ENCODE data around the gene TPH1.

TPH1 gene
- 0.52 to 1.9 (median 1.1) reads per million in 3 donors for total RNA-seq

DNA sequence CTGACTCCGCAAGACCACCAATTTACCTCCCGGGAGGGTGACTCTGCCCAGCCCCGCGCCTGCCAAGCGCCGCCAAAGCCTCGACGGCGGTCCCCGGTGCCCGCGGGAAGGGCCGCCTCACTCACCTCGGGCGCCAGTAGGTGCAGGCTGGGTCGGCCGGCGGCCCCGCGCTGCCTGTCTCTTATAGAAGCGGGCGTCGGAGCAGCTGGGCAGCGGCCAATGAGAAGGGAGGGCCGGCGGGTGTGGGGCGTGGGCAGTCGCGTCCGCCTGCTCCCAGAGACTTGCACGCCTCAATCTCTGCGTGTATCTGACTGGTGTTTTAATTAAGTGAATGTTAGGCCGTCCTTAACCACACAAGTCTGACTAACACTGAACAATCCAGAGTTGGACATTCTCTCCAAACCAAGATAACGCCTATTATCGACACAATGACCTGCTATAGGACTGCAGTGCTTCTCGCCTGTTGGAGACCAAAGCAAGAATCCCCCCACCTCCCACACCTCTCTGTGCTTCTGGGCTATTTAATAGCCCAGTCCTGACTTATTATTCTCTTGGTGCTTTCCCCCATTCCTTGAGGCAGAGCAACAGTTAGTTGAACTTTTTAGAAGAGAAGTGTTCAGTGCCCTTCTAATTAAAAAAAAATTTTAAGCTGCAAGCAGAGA lies at the start of gene TPH1:
TPH1 (minus strand) TSS at position 154 of the 662 bp plus-strand sequence. CDS start 5,507 bp downstream, outside the sequence.
- no peaks in the 10 kb centered on the region for H3K4me1 ChIP-seq (ENCODE audit: control insufficient read depth, insufficient read depth, low read length, poor library complexity, severe bottlenecking)
- no peaks in the 10 kb centered on the region for H3K9me3 ChIP-seq (ENCODE audit: control insufficient read depth, low read length)
- H3K36me3 ChIP-seq (ENCODE audit: control insufficient read depth, insufficient read depth, low read length): no peaks in the 10 kb centered on the region
- peaks cover 5% of the 10 kb centered on the region for H3K27me3 ChIP-seq (replicated peaks; ENCODE audit: control insufficient read depth, insufficient read depth, low read length, poor library complexity, severe bottlenecking)
- H3K27ac ChIP-seq (ENCODE audit: insufficient read depth, low read length, poor library complexity, severe bottlenecking): no peak within 1 kb of the TSS
- no peak within 1 kb of the TSS for H3K4me3 ChIP-seq (ENCODE audit: insufficient read depth, low read depth, low read length, poor library complexity, severe bottlenecking)
- no peak for DNase-seq

DNA sequence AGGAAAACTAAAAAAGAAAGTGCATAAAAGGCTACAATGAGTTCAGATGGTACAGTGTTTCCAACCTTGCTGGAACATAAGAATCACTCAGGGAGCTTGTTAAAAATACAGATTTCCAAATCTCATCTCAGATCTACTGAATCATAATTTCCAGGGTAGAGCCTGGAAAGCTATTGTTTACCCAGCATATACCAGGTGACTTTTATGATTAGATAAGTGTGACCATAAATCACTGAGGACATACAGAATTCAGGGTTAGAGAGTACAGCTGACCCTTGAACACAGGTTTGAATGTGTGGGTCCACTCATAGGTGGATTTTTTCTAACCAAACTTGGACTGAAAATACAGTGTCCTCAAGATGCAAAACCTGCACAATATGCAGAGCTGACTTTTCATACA lies 47.9 kb upstream of the TPH1 start:
- H3K36me3 ChIP-seq (ENCODE audit: control insufficient read depth, insufficient read depth, low read length): peaks cover 53% of the 10 kb centered on the region
- no peak overlapping the region for H3K27ac ChIP-seq (ENCODE audit: insufficient read depth, low read length, poor library complexity, severe bottlenecking)
- H3K9me3 ChIP-seq (ENCODE audit: control insufficient read depth, low read length): no peaks in the 10 kb centered on the region
- H3K4me3 ChIP-seq (ENCODE audit: insufficient read depth, low read depth, low read length, poor library complexity, severe bottlenecking): no peak overlapping the region
- no peaks in the 10 kb centered on the region for H3K4me1 ChIP-seq (ENCODE audit: control insufficient read depth, insufficient read depth, low read length, poor library complexity, severe bottlenecking)
- no peaks in the 10 kb centered on the region for H3K27me3 ChIP-seq (replicated peaks; ENCODE audit: control insufficient read depth, insufficient read depth, low read length, poor library complexity, severe bottlenecking)
- no peak for DNase-seq

DNA sequence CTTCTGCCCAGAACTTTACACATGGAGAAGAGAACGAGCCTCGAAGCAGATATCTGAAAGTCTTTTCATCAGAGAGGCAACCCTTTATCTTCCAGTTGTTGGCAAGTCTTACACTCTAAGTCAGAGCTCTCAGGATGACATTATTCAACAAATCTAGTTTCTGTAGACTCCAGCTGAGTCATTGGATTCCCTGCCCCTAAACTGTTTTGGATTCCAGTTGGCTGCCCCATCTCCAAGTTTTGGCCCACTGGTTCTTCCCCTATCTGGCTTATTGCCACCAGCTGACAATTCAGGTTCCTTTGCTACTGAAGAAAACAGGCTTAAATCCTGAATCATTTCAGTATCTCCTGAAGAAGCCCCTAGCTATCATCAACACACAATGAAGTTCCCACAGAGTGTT lies 45.7 kb upstream of the TPH1 start:
- no peak for DNase-seq
- no peak overlapping the region for H3K4me3 ChIP-seq (ENCODE audit: insufficient read depth, low read depth, low read length, poor library complexity, severe bottlenecking)
- no peaks in the 10 kb centered on the region for H3K4me1 ChIP-seq (ENCODE audit: control insufficient read depth, insufficient read depth, low read length, poor library complexity, severe bottlenecking)
- no peak overlapping the region for H3K27ac ChIP-seq (ENCODE audit: insufficient read depth, low read length, poor library complexity, severe bottlenecking)
- H3K9me3 ChIP-seq (ENCODE audit: control insufficient read depth, low read length): no peaks in the 10 kb centered on the region
- peaks cover 61% of the 10 kb centered on the region for H3K36me3 ChIP-seq (ENCODE audit: control insufficient read depth, insufficient read depth, low read length)
- H3K27me3 ChIP-seq (replicated peaks; ENCODE audit: control insufficient read depth, insufficient read depth, low read length, poor library complexity, severe bottlenecking): no peaks in the 10 kb centered on the region

DNA sequence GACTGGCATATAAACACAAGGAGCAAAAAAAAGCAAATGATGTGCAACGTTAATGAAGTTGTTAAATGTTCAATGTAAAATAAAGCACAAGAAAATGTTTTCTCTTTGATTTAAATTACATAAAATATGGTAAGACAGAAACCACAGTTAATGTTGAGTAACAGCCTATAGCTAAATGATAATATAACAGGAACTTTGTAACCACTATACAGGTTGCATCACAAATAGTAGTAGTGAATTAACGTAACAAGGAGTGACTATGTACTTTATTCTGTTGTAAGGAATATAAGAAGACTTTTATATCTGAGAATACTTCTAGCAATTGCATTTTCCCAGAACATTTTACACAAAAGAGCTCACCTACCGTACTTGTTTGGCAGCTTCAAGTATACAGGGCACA lies 42.9 kb upstream of the TPH1 start:
- no peaks in the 10 kb centered on the region for H3K9me3 ChIP-seq (ENCODE audit: control insufficient read depth, low read length)
- H3K36me3 ChIP-seq (ENCODE audit: control insufficient read depth, insufficient read depth, low read length): peaks cover 46% of the 10 kb centered on the region
- H3K4me1 ChIP-seq (ENCODE audit: control insufficient read depth, insufficient read depth, low read length, poor library complexity, severe bottlenecking): no peaks in the 10 kb centered on the region
- DNase-seq: no peak
- no peak overlapping the region for H3K27ac ChIP-seq (ENCODE audit: insufficient read depth, low read length, poor library complexity, severe bottlenecking)
- H3K4me3 ChIP-seq (ENCODE audit: insufficient read depth, low read depth, low read length, poor library complexity, severe bottlenecking): no peak overlapping the region
- H3K27me3 ChIP-seq (replicated peaks; ENCODE audit: control insufficient read depth, insufficient read depth, low read length, poor library complexity, severe bottlenecking): no peaks in the 10 kb centered on the region

DNA sequence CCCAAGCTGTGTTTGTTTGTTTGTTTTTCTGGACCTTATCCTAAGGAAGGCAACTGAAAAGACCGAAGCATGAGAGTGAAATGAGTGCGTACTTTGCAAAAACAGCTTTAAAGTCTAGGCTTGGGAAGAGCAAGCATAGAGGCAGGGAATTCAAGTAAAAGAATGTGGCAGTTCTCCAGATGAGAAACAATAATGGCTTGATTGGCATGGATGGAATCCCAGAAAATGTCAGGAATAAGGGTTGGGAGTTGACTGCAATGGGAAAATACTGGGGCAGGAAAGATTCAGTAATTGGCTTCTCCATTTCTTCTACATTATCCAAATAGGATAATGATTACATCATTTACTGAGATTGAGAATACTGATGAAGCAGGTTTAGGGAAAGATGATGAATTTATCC lies 42.3 kb upstream of the TPH1 start:
- Histone ChIP-seq H3K4me1 (ENCODE audit: control insufficient read depth, insufficient read depth, low read length, poor library complexity, severe bottlenecking) (no peaks in the 10 kb centered on the region), H3K4me3 (ENCODE audit: insufficient read depth, low read depth, low read length, poor library complexity, severe bottlenecking) (no peak overlapping the region), H3K9me3 (ENCODE audit: control insufficient read depth, low read length) (no peaks in the 10 kb centered on the region), H3K27me3 (replicated peaks; ENCODE audit: control insufficient read depth, insufficient read depth, low read length, poor library complexity, severe bottlenecking) (no peaks in the 10 kb centered on the region), H3K36me3 (ENCODE audit: control insufficient read depth, insufficient read depth, low read length) (peaks cover 40% of the 10 kb centered on the region), H3K27ac (ENCODE audit: insufficient read depth, low read length, poor library complexity, severe bottlenecking) (no peak overlapping the region)
- DNase-seq: no peak

DNA sequence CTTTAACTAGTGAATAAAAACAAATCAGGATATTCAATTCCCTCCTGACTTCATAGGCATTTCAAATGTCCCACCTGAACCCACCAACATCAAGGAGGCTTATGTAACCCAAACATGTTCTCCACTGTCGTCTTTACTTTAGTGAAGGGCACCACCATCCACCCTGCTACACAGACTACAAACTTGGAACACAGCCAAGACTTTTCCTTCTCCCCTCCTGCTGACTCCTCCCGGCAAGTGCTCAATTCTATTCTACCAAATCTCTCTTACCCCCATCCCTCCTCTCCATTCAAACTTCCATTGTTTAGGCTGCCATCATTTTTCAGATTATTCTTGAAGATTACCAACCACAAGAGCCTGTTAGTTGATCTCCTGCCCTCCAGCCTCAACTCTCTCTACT lies 35.5 kb upstream of the TPH1 start:
- no peak overlapping the region for H3K27ac ChIP-seq (ENCODE audit: insufficient read depth, low read length, poor library complexity, severe bottlenecking)
- peaks cover 28% of the 10 kb centered on the region for H3K36me3 ChIP-seq (ENCODE audit: control insufficient read depth, insufficient read depth, low read length)
- no peaks in the 10 kb centered on the region for H3K9me3 ChIP-seq (ENCODE audit: control insufficient read depth, low read length)

DNA sequence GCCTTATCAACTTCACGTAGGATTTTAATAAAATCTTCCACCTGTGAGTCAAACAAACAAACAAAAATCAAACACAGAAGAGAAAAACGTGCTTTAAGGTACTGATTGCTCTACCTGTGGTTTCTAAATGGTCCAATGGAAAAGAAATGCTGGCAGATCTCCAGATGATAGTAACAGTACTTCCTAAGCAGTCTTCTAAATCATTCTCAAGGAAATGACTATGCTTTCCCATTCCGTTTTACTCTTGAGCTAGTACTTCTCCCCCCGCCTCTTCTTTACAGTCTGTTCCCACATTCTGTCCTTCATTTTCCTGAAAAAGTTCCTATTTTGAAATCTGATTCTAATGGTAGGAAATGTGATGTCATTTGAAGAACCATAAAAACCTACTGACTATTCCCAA lies 34.4 kb upstream of the TPH1 start:
- no peak overlapping the region for H3K4me3 ChIP-seq (ENCODE audit: insufficient read depth, low read depth, low read length, poor library complexity, severe bottlenecking)
- H3K9me3 ChIP-seq (ENCODE audit: control insufficient read depth, low read length): no peaks in the 10 kb centered on the region
- no peak overlapping the region for H3K27ac ChIP-seq (ENCODE audit: insufficient read depth, low read length, poor library complexity, severe bottlenecking)
- H3K27me3 ChIP-seq (replicated peaks; ENCODE audit: control insufficient read depth, insufficient read depth, low read length, poor library complexity, severe bottlenecking): no peaks in the 10 kb centered on the region
- no peak for DNase-seq
- peaks cover 21% of the 10 kb centered on the region for H3K36me3 ChIP-seq (ENCODE audit: control insufficient read depth, insufficient read depth, low read length)
- no peaks in the 10 kb centered on the region for H3K4me1 ChIP-seq (ENCODE audit: control insufficient read depth, insufficient read depth, low read length, poor library complexity, severe bottlenecking)

More for the DNA sequence above, 35.5 kb upstream of the TPH1 start:
- Histone ChIP-seq H3K4me1 (ENCODE audit: control insufficient read depth, insufficient read depth, low read length, poor library complexity, severe bottlenecking) (no peaks in the 10 kb centered on the region), H3K4me3 (ENCODE audit: insufficient read depth, low read depth, low read length, poor library complexity, severe bottlenecking) (no peak overlapping the region), H3K27me3 (replicated peaks; ENCODE audit: control insufficient read depth, insufficient read depth, low read length, poor library complexity, severe bottlenecking) (no peaks in the 10 kb centered on the region)
- DNase-seq: no peak

DNA sequence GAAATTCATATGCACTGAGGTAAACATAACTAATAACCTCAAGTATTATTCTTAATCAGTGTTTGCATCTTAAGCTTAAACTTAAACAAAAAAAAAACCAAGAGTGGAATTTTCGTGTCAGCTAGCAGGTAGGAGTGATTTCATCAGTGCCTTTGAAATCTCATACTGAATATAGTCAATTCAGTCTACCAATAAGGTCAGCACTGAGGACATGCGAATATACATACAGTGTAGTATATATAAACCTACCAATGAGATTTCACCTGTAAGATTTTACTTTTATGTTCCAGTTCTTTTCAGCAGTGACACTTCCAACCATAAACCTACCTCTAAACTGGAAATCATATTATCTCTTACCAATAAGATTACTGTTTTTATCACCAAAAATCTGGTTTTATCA lies 32.8 kb upstream of the TPH1 start:
- Histone ChIP-seq H3K4me1 (ENCODE audit: control insufficient read depth, insufficient read depth, low read length, poor library complexity, severe bottlenecking) (no peaks in the 10 kb centered on the region), H3K4me3 (ENCODE audit: insufficient read depth, low read depth, low read length, poor library complexity, severe bottlenecking) (no peak overlapping the region), H3K27me3 (replicated peaks; ENCODE audit: control insufficient read depth, insufficient read depth, low read length, poor library complexity, severe bottlenecking) (no peaks in the 10 kb centered on the region), H3K36me3 (ENCODE audit: control insufficient read depth, insufficient read depth, low read length) (peaks cover 21% of the 10 kb centered on the region), H3K27ac (ENCODE audit: insufficient read depth, low read length, poor library complexity, severe bottlenecking) (no peak overlapping the region), H3K9me3 (ENCODE audit: control insufficient read depth, low read length) (no peaks in the 10 kb centered on the region)
- DNase-seq: no peak

DNA sequence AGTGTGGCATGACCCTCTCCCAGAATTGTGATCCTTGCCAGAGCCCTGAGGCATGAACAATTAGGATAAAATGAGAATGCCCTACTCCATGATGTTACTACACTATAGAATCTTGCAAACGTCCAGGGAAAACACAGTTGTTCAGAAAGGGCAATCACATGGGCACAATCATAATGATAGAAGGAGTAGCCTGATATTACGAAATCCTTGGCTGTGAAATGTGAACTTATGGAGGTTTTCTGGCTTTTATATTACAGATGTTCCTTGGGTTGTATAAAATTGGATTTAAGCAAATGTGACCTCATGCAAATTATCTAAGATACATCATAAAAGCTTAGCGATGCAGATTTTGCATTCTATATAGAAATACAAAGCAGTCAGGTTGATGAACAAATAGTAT lies 29.4 kb upstream of the TPH1 start:
- Histone ChIP-seq H3K9me3 (ENCODE audit: control insufficient read depth, low read length) (no peaks in the 10 kb centered on the region), H3K4me1 (ENCODE audit: control insufficient read depth, insufficient read depth, low read length, poor library complexity, severe bottlenecking) (no peaks in the 10 kb centered on the region), H3K36me3 (ENCODE audit: control insufficient read depth, insufficient read depth, low read length) (peaks cover under 1% of the 10 kb centered on the region), H3K4me3 (ENCODE audit: insufficient read depth, low read depth, low read length, poor library complexity, severe bottlenecking) (no peak overlapping the region), H3K27me3 (replicated peaks; ENCODE audit: control insufficient read depth, insufficient read depth, low read length, poor library complexity, severe bottlenecking) (no peaks in the 10 kb centered on the region), H3K27ac (ENCODE audit: insufficient read depth, low read length, poor library complexity, severe bottlenecking) (no peak overlapping the region)
- no peak for DNase-seq

DNA sequence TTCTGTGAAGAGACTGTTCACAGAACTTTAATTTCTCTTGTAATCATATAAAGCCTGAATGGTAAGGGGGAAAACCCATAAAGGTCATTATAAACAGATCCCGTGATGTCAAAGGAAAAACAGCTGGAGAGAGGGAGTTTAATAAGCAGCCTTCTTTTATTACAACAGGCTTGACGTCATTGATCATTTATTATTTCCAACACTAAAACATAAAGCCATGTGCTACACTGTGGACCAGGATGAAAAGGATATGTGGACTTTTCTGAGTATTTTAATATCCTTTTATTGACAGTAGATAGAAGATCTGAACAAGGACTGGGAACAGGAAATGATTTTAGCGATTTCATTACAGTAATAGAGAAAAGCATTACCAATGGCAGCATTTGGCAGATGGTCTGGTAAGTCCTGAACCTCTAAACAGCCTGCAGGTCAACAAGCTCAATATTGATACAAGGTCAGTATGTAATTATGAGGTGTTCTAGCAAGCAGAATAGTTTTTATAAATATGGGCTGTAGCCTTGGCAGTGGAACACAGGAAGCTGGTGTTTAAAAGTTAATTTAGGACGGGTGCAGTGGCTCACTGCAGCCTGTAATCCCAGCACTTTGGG lies 25.1 kb upstream of the TPH1 start:
- Histone ChIP-seq H3K27ac (ENCODE audit: insufficient read depth, low read length, poor library complexity, severe bottlenecking) (no peak overlapping the region), H3K4me1 (ENCODE audit: control insufficient read depth, insufficient read depth, low read length, poor library complexity, severe bottlenecking) (no peaks in the 10 kb centered on the region), H3K27me3 (replicated peaks; ENCODE audit: control insufficient read depth, insufficient read depth, low read length, poor library complexity, severe bottlenecking) (no peaks in the 10 kb centered on the region), H3K9me3 (ENCODE audit: control insufficient read depth, low read length) (no peaks in the 10 kb centered on the region), H3K4me3 (ENCODE audit: insufficient read depth, low read depth, low read length, poor library complexity, severe bottlenecking) (no peak overlapping the region), H3K36me3 (ENCODE audit: control insufficient read depth, insufficient read depth, low read length) (no peaks in the 10 kb centered on the region)
- no peak for DNase-seq
